Smooth muscle cell (in vitro differentiated cells): ENCODE data around the gene GABRB1. TPM values are rescaled to one million over a fixed set of nuclear protein-coding genes. Genes with fewer than 3 reads are reported as not detected.

Experiments
- DNase-seq: peaks from one replicate; lab custom pipeline; 2025; ENCODE audit not compliant: unreplicated experiment; lab: John Stamatoyannopoulos, UW
- H2AFZ ChIP-seq: fragments of 200-600 bp; sonication (generic); 2 replicates; pipeline ENCODE4 v1.6.0; 2016; ENCODE audit warnings: antibody characterized with exemption, low read depth, mild to moderate bottlenecking
- H3F3A ChIP-seq: fragments of 200-600 bp; sonication (generic); 2 replicates; pipeline ENCODE4 v1.6.0; 2017; ENCODE audit warnings: antibody characterized with exemption, low read depth
- H3K27ac ChIP-seq: fragments of 200-600 bp; sonication (generic); 2 replicates; pipeline ENCODE4 v1.5.1; 2016; ENCODE audit warnings: low read depth, mild to moderate bottlenecking
- H3K27me3 ChIP-seq: fragments of 200-600 bp; sonication (generic); 2 replicates; pipeline ENCODE4 v1.6.1; 2016; ENCODE audit warnings: low read depth, mild to moderate bottlenecking
- H3K36me3 ChIP-seq: fragments of 200-600 bp; sonication (generic); 2 replicates; pipeline ENCODE4 v1.5.1; 2016; ENCODE audit warnings: low read depth
- H3K4me1 ChIP-seq: fragments of 200-600 bp; sonication (generic); 2 replicates; pipeline ENCODE4 v1.5.1; 2016; ENCODE audit warnings: low read depth
- H3K4me2 ChIP-seq: fragments of 200-600 bp; sonication (generic); 2 replicates; pipeline ENCODE4 v1.6.0; 2016; ENCODE audit warnings: mild to moderate bottlenecking
- H3K4me3 ChIP-seq: fragments of 200-600 bp; sonication (generic); 2 replicates; pipeline ENCODE4 v1.5.1; 2016; ENCODE audit warnings: mild to moderate bottlenecking
- H3K79me2 ChIP-seq: fragments of 200-600 bp; sonication (generic); 2 replicates; pipeline ENCODE4 v1.6.0; 2016; ENCODE audit warnings: low read depth, mild to moderate bottlenecking
- H3K9ac ChIP-seq: fragments of 200-600 bp; sonication (generic); 2 replicates; pipeline ENCODE4 v1.6.0; 2016; ENCODE audit warnings: low read depth
- H3K9me3 ChIP-seq: fragments of 200-600 bp; sonication (generic); replicated peaks from 2 replicates; pipeline ENCODE4 v1.5.1; 2016; ENCODE audit warnings: low read depth
- H4K20me1 ChIP-seq: fragments of 200-600 bp; sonication (generic); 2 replicates; pipeline ENCODE4 v1.6.0; 2016; ENCODE audit warnings: low read depth
- CTCF ChIP-seq: fragments of 200-600 bp; sonication (generic); IDR thresholded peaks from 2 replicates; pipeline ENCODE4 v1.5.1; 2017; ENCODE audit warnings: borderline replicate concordance, mild to moderate bottlenecking, antibody characterized with exemption; ENCODE audit not compliant: insufficient read depth, poor library complexity, severe bottlenecking
- WGBS: methylation state at CpG from one replicate; pipeline ENCODE4 v1.1.7; 2016; ENCODE audit warnings: low lambda C conversion rate; 5-methylcytosine and 5-hydroxymethylcytosine counted together
- polyA plus RNA-seq: library from polyadenylated mRNA; unstranded; fragments of >200 nt; fragmentation: Nextera tagmentation; extraction: Ambion mirVana; gene quantifications from 2 replicates; pipeline ENCODE4 v1.2.1, GENCODE V29; 2016
- total RNA-seq: library from RNA; depleted of rRNA; stranded (reverse); fragments of >200 nt; gene quantifications from 2 replicates; pipeline ENCODE4 v1.2.3, GENCODE V29; 2014

GABRB1 gene
- total and polyA plus RNA-seq, 2 experiments from 2014 or later: 0.22 TPM; not detected in 1

GRCh38 chr4:47406408-47406807, 375.0 kb downstream of the GABRB1 start:
- WGBS: 84% methylated on average over 2 of the region's 2 CpGs
- no peak overlapping the region for H3K4me2 ChIP-seq
- no peaks in the 10 kb centered on the region for H4K20me1 ChIP-seq
- no peak overlapping the region for H3K4me3 ChIP-seq
- no peaks in the 10 kb centered on the region for H3K4me1 ChIP-seq
- no peak overlapping the region for H3K9ac ChIP-seq
- DNase-seq: no peak
- no peak for TF ChIP-seq CTCF
- no peak overlapping the region for H3K27ac ChIP-seq
- H3K9me3 ChIP-seq: no peaks in the 10 kb centered on the region
- no peaks in the 10 kb centered on the region for H3F3A ChIP-seq
- no peaks in the 10 kb centered on the region for H3K79me2 ChIP-seq
- H3K27me3 ChIP-seq: peaks cover 7% of the 10 kb centered on the region
- H2AFZ ChIP-seq: no peak overlapping the region
- H3K36me3 ChIP-seq: no peaks in the 10 kb centered on the region

GRCh38 chr4:47410271-47410670, 378.9 kb downstream of the GABRB1 start:
- Histone ChIP-seq H3K9ac (no peak overlapping the region), H3K4me1 (no peaks in the 10 kb centered on the region), H3K4me3 (no peak overlapping the region), H3F3A (no peaks in the 10 kb centered on the region), H3K9me3 (no peaks in the 10 kb centered on the region), H2AFZ (no peak overlapping the region), H3K4me2 (no peak overlapping the region), H3K36me3 (no peaks in the 10 kb centered on the region), H3K79me2 (no peaks in the 10 kb centered on the region), H3K27me3 (no peaks in the 10 kb centered on the region), H3K27ac (no peak overlapping the region), H4K20me1 (no peaks in the 10 kb centered on the region)
- no peak for TF ChIP-seq CTCF
- no peak for DNase-seq
- WGBS: 77% methylated on average over 1 of the region's 1 CpG

GRCh38 chr4:47413521-47413920, 382.2 kb downstream of the GABRB1 start:
- Histone ChIP-seq H3F3A (no peaks in the 10 kb centered on the region), H3K27ac (no peak overlapping the region), H3K36me3 (no peaks in the 10 kb centered on the region), H3K9me3 (no peaks in the 10 kb centered on the region), H3K4me1 (no peaks in the 10 kb centered on the region), H4K20me1 (no peaks in the 10 kb centered on the region), H3K4me2 (no peak overlapping the region), H3K27me3 (no peaks in the 10 kb centered on the region), H3K79me2 (no peaks in the 10 kb centered on the region), H3K9ac (no peak overlapping the region), H3K4me3 (no peak overlapping the region), H2AFZ (no peak overlapping the region)
- 92% methylated on average over 2 of the region's 2 CpGs for WGBS
- DNase-seq: no peak
- TF ChIP-seq CTCF: no peak

GRCh38 chr4:47415719-47416118, 384.4 kb downstream of the GABRB1 start:
- Histone ChIP-seq H3K27me3 (no peaks in the 10 kb centered on the region), H3K4me2 (no peak overlapping the region), H3K79me2 (no peaks in the 10 kb centered on the region), H3K9ac (no peak overlapping the region), H2AFZ (no peak overlapping the region), H3K4me3 (no peak overlapping the region), H4K20me1 (no peaks in the 10 kb centered on the region), H3K9me3 (no peaks in the 10 kb centered on the region), H3F3A (no peaks in the 10 kb centered on the region), H3K4me1 (no peaks in the 10 kb centered on the region), H3K36me3 (no peaks in the 10 kb centered on the region), H3K27ac (no peak overlapping the region)
- DNase-seq: no peak
- no peak for TF ChIP-seq CTCF
